ENCODE data around the gene PACSIN2.

The PACSIN2 gene

DNA sequence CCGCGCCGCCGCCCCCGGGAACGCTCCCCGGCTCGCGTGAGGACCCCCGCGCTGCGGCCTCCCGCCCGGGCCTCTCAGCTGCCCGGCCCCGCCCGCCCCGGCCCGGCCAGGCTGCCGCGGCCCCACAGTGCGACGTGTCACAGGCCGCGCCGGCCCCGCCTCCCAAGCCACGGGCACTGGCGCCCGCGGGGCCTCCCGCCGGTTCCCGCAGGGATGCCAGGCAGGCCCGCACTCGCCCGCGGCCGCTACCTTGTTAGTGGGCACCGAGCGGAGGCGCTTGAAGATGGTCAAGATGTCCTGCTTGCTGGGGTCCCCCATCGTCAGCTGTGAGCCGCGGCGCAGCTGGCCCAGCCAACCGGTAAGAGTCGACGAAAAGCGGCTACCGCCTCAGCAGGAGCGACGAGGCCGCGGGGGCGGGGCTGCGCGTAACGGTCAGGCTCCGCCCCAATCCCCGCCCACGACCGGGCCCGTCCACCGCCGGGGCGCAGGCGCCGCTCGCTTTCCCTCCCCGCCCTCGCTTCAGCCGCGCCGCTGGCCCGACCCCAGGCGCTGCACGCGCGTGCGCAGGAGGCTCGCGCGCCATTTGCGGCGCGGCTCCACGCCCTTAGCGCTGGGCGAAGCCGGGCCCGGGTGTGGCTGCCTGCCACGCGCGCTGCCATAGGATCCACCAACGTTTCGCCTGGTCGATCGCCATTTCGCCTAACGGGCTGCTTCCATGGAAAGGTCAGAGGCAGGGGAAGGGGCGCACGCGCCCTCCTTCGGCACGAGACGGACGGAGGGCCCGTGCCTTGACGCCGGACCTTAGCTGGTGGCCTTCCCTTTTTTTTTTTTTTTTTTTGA is 157.9 kb downstream of the PACSIN2 start, which contains the start of gene ARFGAP3:
Gene ARFGAP3 (minus strand): TSS at position 409 of the 840 bp plus-strand sequence. CDS start 91 bp downstream, at position 318.
- peak; percentile 93 for DNase-seq (ENCODE audit: low read depth)

DNA sequence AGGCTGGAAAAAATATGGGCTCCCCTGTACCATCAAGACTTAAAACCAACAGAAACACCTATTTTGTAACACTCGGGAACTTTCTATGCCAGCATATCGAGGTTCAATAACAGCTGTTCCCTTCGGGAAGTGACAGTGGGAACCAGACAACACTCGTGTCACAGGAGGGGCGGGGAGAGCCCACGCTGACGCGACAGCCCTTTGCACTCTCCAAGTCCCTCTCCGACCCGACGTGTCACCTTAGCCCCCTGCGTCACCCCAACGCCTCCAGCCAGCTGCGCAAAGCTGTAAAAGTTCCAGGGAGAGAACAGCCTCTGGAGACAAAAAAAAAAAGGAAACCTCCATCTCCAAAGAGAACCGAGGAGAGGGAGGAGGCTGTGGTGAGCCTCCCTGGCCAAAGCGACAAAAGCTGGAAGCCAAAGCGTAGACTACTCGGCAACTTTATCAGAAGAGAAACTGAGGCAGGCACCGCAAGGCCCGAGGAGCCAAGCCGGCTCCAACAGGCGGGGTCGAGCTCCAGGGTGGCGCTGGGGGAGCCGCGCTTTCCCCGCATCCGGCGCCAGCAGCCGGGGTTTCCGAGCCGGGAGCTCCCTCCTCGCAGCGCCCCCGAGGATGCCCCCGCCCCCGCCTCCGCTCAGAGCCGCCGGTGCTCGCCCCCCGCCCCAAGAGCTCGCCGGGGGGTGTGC is 158.6 kb downstream of the PACSIN2 start:
- DNase-seq (ENCODE audit: low read depth) = peak; percentile 56

DNA sequence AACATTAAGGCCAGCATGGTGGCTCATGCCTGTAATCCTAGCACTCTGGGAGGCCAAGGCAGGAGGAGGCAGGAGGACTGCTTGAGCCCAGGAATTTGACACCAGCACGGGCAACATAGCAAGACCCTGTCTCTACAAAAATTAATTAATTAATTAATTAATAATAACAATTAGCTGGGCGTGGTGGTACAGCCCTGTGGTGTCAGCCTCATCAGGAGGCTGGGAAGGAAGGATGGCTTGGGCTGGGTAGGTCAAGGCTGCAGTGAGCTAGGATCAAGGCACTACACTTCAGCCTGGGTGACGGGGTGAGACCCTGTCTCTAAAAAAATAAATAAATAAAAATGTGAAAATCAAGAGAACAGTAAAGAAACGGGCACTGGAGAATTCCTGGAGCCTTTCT is 159.2 kb downstream of the PACSIN2 start:
- no peak for DNase-seq (ENCODE audit: low read depth)

- no peak for DNase-seq (ENCODE audit: low read depth)
Measured at GRCh38 chr22:42855211-42855610, 159.7 kb downstream of the PACSIN2 start.

DNA sequence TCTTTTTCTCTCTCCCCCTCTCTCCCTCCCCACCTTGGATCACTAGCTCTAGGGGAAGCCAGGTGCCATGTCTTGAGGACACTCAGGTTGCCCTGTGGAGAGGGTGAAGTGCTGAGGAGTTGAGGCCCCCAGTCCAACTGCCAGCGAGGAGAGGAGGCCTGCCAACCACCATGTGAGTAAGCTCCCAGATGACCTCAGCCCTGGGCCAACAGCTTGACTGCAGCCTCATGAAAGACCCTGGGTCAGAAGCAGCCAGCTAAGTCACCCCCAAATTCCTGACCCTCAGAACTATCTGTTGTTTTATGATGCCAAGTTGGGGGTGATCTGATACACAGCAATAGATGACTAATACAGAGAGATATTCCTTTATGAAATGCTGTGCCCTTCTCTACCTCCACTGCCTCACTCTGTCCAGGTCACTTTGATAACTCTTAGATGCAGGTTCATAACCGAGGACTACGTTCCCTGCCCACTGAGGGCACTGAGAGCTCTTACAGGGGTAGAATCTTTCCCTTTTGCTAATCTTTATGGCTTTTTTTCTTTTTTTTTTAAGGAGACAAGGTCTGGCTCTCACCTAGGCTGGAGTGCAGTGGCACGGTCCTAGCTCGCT is 165.9 kb downstream of the PACSIN2 start:
- DNase-seq (ENCODE audit: low read depth) = peak; percentile 53

DNA sequence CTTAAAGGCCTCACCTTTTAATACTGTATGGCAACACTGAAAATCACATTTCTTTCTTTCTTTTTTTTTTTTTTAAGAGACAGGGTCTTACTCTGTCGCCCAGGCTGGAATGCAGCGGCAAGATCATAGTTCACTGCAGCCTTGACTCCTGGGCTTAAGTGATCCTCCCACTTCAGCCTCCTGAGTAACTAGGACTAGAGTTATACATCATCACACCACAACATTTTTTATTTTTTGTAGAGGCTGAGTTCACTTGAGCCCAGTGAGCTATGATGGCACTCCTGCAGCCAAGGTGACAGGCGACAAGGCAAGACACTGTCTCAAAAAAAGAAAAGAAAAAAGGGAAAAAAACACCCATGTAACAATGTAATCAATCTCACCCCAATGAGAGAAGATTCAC is 167.8 kb downstream of the PACSIN2 start:
- DNase-seq (ENCODE audit: low read depth) = no peak

GRCh38 chr22:42844756-42845155 is 170.2 kb downstream of the PACSIN2 start:
- peak; percentile 92 for DNase-seq (ENCODE audit: low read depth)

- DNase-seq (ENCODE audit: low read depth) = peak; percentile 69
Measured at GRCh38 chr22:42842658-42843370, 172.1 kb downstream of the PACSIN2 start.

DNA sequence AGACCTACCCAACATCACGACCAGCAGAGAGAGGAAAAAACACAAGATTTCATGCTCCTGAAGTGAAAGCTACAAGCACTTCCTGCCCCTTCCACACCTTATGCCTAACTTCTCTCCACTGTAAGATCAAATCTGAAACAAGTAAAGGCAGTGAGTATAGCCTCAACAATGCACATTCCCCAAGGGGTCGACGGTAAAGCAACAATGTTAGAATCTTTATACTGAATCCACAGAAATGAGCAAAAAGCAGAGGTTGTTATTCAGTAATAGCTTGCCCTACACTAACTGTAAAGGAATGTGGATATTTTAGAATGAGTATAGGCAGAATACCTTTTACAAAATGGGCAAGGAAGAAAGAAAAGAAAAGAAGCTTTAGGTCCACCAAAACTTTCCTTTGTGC is 173.5 kb downstream of the PACSIN2 start:
- peak; percentile 69 for DNase-seq (ENCODE audit: low read depth)

DNA sequence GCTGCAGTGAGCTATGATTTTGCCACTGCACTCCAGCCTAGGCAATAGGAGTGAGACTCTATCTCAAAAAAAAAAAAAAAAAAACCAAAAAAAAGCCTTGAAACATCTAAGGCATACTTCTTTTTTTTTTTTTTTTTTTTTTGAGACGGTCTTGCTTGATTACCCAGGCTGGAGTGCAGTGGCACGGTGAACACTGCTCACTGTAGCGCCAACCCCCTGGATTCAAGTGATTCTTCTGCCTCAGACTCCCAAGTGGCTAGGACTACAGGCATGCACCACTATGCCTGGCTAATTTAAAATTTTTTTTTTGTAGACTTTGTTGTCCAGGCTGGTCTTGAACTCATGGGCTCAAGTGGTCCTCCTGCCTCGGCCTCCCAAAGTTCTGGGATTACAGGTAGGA is 177.4 kb downstream of the PACSIN2 start:
- DNase-seq (ENCODE audit: low read depth) = no peak

DNA sequence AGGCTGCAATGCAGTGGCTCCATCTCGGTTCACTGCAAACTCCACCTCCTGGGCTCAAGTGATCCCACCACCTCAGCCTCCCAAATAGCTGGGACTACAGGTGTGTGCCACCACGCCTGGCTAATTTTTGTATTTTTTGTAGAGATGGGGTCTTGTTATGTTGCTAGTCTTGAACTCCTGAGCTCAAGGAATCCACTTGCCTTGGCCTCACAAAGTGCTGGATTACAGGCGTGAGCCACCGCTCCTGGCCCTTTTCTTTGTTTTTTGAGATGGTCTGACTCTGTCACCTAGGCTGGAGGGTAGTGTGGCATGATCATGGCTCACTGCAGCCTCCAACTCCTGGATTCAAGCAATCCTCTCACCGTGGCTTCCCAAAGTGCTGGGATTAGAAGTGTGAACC is 178.9 kb downstream of the PACSIN2 start:
- DNase-seq (ENCODE audit: low read depth) = no peak

GRCh38 chr22:42834177-42834949 is 180.6 kb downstream of the PACSIN2 start:
- DNase-seq (ENCODE audit: low read depth) = no peak

- no peak for DNase-seq (ENCODE audit: low read depth)
Measured at GRCh38 chr22:42833104-42833503, 181.8 kb downstream of the PACSIN2 start.

DNA sequence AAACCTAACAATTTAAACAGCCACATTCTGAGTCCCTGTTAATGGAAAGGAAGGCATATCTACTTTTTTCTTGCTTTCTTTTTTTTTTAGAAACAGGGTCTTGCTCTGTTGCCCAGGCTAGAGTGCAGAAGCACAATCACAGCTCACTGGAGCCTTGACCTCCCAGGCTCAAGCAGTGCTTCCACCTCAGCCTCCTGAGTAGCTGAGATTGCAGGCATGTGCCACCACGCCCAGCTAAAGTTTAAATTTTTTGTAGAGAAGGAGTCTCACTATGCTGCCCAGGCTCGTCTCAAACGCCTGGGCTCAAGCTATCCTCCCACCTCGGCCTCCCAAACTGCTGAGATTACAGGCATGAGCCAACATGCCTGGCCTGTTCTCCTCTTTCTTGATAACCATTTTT is 183.2 kb downstream of the PACSIN2 start:
- DNase-seq (ENCODE audit: low read depth) = no peak

GRCh38 chr22:42830161-42830560 is 184.8 kb downstream of the PACSIN2 start:
- DNase-seq (ENCODE audit: low read depth) = no peak

DNA sequence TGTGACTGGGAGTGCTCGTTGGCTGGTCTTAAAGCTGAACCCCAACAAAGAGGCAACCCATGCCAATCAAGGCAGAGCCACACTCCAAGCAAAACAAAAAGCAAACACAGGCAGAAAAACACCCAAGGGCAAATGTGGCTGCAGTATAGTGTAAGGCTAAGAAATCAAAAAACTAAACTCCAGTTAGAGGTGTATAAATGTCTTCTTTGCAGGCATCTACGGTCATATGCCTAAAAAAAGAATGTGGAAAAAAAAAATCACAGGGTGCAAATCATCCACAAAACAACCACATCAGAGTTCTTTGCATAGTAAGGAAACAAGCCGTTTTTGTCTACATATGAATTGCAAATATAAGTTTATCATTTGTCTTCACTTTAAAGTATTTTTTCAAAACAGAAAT is 185.6 kb downstream of the PACSIN2 start:
- no peak for DNase-seq (ENCODE audit: low read depth)

DNA sequence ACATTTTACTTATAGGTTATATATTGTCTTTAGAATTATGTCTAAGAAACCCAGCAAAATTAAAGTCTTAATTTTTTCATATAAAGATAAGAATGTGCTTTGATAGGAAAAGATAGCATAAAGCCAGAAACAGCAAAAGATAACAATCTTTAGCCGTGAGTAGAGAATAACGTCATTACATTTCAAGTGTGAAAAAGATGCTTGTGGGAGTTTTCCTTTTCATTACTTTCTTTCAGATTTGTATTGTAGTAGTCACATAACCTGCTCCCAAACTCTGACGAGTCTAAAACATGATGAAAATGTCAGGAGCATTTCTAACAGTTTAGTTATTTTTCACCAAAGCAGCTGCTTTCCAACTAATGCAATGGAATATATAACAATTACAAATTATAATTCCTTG is 189.2 kb downstream of the PACSIN2 start:
- DNase-seq (ENCODE audit: low read depth) = no peak

DNA sequence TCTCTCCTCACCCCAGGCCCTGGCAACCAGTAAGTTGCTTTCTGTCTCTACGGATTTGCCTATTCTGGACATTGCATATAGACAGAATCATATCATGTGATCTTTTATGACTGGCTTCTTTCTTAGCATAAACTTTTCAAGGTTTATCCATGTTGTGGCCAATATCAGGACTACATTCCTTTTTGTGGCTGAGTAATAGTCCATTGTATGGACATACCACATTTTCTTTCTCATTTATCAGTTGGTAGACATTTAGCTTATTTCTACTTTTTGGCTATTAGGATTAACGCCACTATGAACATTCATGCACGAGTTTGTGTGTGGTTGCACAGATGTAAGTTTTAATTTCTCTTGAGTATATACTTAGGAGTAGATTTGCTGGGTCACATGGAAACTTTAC is 193.6 kb downstream of the PACSIN2 start:
- no peak for DNase-seq (ENCODE audit: low read depth)

GRCh38 chr22:42820045-42820763 is 194.7 kb downstream of the PACSIN2 start:
- peak; percentile 86 for DNase-seq (ENCODE audit: low read depth)

All from ELR (cell line).